Effector memory CD8-positive, alpha-beta T cell (primary cell): Measurements from ENCODE around the gene KRTAP25-1.

Source experiments
- ATAC-seq: fragments of 150-1000 bp; cut with Tn5 transposase; replicated peaks from 2 replicates; pipeline ENCODE4 v1.10.0; 2021; ENCODE audit warnings: mild to moderate bottlenecking, moderate library complexity
- DNase-seq, 3 experiments: peaks; one replicate each; pipeline ENCODE4 v3.0.0; 2021
- H3K27ac Mint-ChIP-seq, 2 donors: one replicate each; pipeline ENCODE4 v1.8.0; 2022; ENCODE audit warnings: mild to moderate bottlenecking in 2 of 2, mixed read lengths in 2 of 2, moderate library complexity in 2 of 2
- H3K27me3 Mint-ChIP-seq, 2 donors: one replicate each; pipeline ENCODE4 v1.8.0; 2022; ENCODE audit warnings: mixed read lengths in 2 of 2
- H3K36me3 Mint-ChIP-seq: one replicate; pipeline ENCODE4 v1.8.0; 2022; ENCODE audit warnings: mild to moderate bottlenecking, moderate library complexity, mixed read lengths; ENCODE audit not compliant: insufficient read depth
- H3K4me1 Mint-ChIP-seq, 2 donors: one replicate each; pipeline ENCODE4 v1.8.0; 2022; ENCODE audit warnings: low read depth in 2 of 2, mixed read lengths in 2 of 2
- H3K4me3 Mint-ChIP-seq, 2 donors: one replicate each; pipeline ENCODE4 v1.8.0; 2022; ENCODE audit warnings: mild to moderate bottlenecking in 2 of 2, mixed read lengths in 2 of 2, moderate library complexity in 2 of 2
- H3K9me3 Mint-ChIP-seq, 2 donors: one replicate each; pipeline ENCODE4 v1.8.0; 2022; ENCODE audit warnings: mixed read lengths in 2 of 2
- total RNA-seq, 9 experiments: gene quantifications; one replicate each; lab custom pipeline; 2026; lab: John Stamatoyannopoulos, UW

The KRTAP25-1 gene, protein sequence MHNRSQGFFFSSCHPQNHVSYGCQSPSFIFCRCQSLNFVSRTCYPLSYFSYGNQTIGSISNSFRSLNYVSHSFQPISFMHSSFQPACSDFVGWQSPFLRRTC
- 0 reads per million in 9 experiments for total RNA-seq

DNA sequence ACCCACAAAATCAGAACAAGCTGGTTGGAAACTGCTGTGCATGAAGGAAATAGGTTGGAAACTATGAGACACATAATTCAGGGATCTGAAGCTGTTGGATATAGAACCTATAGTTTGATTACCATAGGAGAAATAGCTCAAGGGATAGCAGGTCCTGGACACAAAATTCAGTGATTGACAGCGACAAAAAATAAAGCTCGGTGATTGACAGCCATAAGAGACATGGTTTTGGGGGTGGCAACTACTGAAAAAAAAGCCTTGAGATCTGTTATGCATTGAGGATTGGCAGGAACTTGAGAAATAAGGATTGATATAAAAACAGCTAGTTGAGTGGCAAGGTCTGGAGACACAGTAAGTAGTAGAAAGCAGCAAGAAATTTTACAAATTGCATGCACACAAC, at the start of gene KRTAP25-1:
TSS of gene KRTAP25-1 (minus strand) at position 300 of the 400 bp plus-strand sequence. CDS start at position 276, 24 bp downstream.
- Mint-ChIP-seq H3K27ac (no peak within 1 kb of the TSS), H3K9me3 (peaks cover 0 to 2% of the 10 kb centered on the region in 2 donors), H3K27me3 (no peaks in the 10 kb centered on the region)

DNA sequence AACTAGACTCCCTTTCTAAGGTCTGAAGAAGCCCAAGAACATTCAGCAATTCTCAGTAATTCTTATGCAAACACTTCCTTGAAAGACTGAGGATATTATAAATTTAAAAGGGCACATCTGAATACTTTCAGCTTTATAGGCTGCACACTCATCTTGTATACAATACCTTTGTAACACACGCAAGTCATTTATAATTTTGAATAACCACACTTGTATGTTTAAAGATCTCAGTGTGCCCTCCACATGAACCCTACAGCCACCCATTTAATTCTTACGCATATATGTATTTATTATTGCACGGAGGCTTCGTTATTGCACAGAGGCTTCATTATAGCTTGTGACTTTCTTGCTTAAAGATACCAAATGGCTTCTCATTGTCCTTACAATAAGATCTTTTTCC, 49.4 kb upstream of the KRTAP25-1 start:
- Mint-ChIP-seq H3K4me1 (no peaks in the 10 kb centered on the region), H3K27me3 (no peaks in the 10 kb centered on the region), H3K36me3 (no peaks in the 10 kb centered on the region), H3K4me3 (no peak overlapping the region), H3K27ac (no peak overlapping the region), H3K9me3 (peaks cover 0 to 9% of the 10 kb centered on the region in 2 donors)
- DNase-seq (no peak), ATAC-seq (no peak)

More for the DNA sequence above, at the start of gene KRTAP25-1:
- H3K36me3 Mint-ChIP-seq, result no peaks in the 10 kb centered on the region
- no peaks in the 10 kb centered on the region for H3K4me1 Mint-ChIP-seq
- no peak for ATAC-seq
- H3K4me3 Mint-ChIP-seq, result no peak within 1 kb of the TSS
- no peak for DNase-seq

DNA sequence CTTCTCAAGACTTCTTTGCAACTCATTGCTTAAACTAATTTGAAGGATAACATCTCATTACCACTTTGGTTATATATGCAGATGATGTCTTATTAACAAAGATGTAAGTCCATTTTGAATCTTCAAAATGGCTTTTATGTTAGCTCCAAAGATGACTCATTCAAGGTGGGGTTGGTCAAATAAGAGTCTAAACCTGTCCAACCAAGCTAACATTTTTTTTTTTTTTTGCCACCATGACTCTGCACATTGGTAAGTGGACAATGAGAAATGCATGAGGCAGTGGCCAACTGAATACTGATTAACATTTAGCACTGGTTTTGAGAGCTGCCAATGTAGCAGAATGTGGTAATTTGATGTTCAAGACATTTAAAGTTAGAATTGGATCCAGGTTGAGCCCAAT, 48.5 kb upstream of the KRTAP25-1 start:
- no peak for ATAC-seq

DNA sequence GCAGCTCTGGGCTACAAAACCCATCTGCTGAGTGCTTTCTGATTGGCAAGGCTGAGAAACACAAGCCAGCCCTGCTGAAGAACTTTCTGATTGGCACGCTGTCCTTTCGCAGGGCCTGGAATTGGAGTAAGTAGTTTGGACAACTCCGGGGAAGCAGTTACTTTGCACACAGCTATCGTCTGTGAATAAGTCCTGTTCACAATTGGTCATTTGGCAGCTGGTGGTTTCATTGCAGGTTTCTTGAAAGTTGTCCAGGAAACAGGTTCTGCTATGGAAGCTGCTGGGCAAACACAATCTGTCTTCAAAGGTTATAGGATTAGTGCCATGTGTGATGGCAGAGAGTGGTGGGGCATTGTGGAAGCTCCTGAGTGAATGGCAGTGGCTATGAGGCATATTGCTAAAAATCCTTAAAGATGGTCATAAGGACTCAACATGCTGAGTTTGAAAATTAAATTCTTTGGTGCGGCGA, 48.0 kb upstream of the KRTAP25-1 start, which contains the start of gene KRTAP27-1:
TSS of gene KRTAP27-1 (minus strand) at position 419 of the 469 bp plus-strand sequence. CDS start at position 393, 26 bp downstream.
- Mint-ChIP-seq H3K4me3 (no peak within 1 kb of the TSS), H3K9me3 (peaks cover 0 to 9% of the 10 kb centered on the region in 2 donors), H3K27me3 (no peaks in the 10 kb centered on the region), H3K27ac (no peak within 1 kb of the TSS), H3K36me3 (no peaks in the 10 kb centered on the region), H3K4me1 (no peaks in the 10 kb centered on the region)
- DNase-seq (no peak), ATAC-seq (no peak)

More for the DNA sequence above, 48.5 kb upstream of the KRTAP25-1 start:
- Mint-ChIP-seq H3K27ac (no peak overlapping the region), H3K4me1 (no peaks in the 10 kb centered on the region), H3K9me3 (peaks cover 0 to 9% of the 10 kb centered on the region in 2 donors), H3K4me3 (no peak overlapping the region), H3K36me3 (no peaks in the 10 kb centered on the region), H3K27me3 (no peaks in the 10 kb centered on the region)
- DNase-seq, result no peak

DNA sequence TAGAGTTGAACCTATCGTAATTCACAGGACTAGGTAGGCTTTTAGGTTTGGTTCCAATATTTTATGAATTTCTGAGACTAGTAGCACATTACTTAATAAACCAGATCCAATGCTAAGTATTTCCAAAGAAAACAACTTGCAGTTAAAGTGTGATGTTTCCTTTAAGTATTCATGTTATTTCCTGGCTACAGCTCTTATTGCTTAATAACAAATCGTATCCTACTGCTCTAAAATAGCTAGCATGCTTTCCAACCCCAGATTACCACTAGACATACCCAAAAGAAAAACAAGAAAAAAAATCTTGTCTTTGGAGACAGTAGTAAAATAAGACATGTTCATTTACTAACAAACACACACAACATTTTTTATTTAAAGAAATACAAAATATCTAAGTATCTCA, 47.3 kb upstream of the KRTAP25-1 start:
- Mint-ChIP-seq H3K4me1 (no peaks in the 10 kb centered on the region), H3K36me3 (no peaks in the 10 kb centered on the region), H3K27ac (no peak overlapping the region), H3K27me3 (no peaks in the 10 kb centered on the region), H3K4me3 (no peak overlapping the region), H3K9me3 (peaks cover 0 to 9% of the 10 kb centered on the region in 2 donors)
- DNase-seq, result no peak
- no peak for ATAC-seq

DNA sequence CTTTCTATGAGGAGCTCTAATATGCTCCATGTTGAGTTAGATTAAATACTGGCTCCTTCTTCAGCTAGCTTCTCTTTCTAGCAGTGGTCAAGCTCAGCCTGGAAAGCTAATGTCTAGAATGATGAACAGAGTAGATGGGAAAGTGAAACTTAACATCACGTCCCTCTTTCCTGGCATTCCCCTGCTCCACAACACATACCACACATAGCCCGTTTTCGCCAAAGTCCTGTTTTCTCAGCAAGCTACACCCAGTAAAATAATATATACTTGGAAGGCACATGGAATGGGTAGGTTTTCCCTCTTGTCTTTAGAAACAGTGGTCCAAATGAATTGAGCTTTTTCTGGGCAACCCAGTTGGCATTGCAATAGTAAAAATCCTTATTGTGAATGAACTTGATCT, 44.4 kb upstream of the KRTAP25-1 start:
- H3K36me3 Mint-ChIP-seq, result no peaks in the 10 kb centered on the region
- peaks cover 0 to 8% of the 10 kb centered on the region in 2 donors for H3K9me3 Mint-ChIP-seq
- H3K4me3 Mint-ChIP-seq, result no peak overlapping the region
- no peaks in the 10 kb centered on the region for H3K4me1 Mint-ChIP-seq
- no peaks in the 10 kb centered on the region for H3K27me3 Mint-ChIP-seq
- ATAC-seq, result no peak
- H3K27ac Mint-ChIP-seq, result no peak overlapping the region
- DNase-seq, result no peak

DNA sequence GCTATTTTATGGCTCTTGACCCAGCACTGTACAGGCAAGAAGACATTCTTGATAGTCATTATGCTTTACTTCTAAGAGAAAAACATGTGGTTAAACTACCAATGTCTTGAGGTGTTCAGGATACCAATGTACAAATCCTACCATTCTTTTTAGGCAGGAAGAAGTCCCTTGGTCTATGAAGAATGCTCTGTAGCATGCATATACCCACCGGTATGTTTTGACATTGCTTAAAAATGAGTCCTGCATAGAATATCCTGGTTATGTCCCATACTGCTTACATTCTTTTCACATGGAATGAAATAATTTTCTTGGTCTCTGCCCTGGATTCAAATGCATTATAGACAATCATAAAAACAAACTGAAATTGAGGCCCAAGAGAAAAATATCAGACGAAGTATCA, 43.4 kb upstream of the KRTAP25-1 start:
- Mint-ChIP-seq H3K36me3 (no peaks in the 10 kb centered on the region), H3K27ac (no peak overlapping the region), H3K4me1 (no peaks in the 10 kb centered on the region), H3K27me3 (no peaks in the 10 kb centered on the region), H3K9me3 (peaks cover 0 to 6% of the 10 kb centered on the region in 2 donors), H3K4me3 (no peak overlapping the region)
- no peak for ATAC-seq
- DNase-seq, result no peak

DNA sequence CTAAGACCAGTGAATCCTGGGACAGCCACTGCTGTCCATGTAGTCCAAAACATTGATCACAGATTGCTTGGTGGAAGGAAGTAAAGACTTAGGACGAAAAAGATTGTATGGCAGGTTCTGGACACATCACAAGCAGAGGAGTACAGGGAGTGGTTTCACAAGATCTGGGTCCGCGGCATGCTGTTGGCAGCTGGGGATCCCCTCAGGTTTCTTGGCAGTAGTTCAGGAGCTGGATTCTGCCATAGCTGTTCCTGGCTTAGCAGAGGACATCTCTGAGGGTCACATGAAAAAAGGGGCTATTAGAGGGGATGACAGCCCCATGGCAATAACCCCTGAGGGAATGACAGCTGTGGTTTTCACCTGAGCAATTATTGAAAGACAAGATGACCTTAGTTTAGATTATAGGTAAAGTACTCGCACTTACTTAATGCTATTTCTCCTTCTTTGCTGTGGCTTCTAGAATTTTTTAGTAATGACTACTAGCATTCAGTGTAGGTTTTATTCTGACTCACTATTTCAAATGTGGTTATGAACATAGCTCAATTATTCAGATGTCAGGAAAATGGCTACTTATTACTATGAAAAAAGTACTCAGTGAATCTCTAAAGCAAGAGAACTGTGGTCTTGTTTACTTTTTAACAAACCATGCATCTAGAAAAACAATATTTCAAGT, 40.0 kb upstream of the KRTAP25-1 start:
- Mint-ChIP-seq H3K27ac (no peak overlapping the region), H3K36me3 (no peaks in the 10 kb centered on the region), H3K27me3 (no peaks in the 10 kb centered on the region), H3K9me3 (no peaks in the 10 kb centered on the region), H3K4me3 (no peak overlapping the region), H3K4me1 (no peaks in the 10 kb centered on the region)
- ATAC-seq, result no peak
- DNase-seq, result no peak

DNA sequence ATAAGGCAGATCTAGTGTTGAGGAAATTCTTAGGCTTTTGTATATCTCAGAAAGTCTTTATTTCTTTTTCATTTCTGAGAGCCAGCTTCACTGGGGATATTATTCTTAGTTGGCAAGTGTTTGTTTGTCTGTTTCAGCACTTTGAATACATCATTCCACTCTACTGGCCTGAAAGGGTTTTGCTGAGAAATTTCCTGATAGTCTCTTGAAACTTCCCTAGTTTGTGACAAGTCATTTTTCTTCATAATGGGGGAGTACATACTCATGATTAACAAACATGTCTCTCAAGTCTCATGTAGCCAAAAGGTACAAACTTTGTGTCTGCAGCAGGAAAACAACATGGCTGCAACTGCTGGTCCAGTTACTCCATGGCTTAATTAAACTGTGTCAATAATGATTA, 37.1 kb upstream of the KRTAP25-1 start:
- no peak for DNase-seq
- Mint-ChIP-seq H3K9me3 (no peaks in the 10 kb centered on the region), H3K4me3 (no peak overlapping the region), H3K36me3 (no peaks in the 10 kb centered on the region), H3K27me3 (no peaks in the 10 kb centered on the region), H3K27ac (no peak overlapping the region), H3K4me1 (no peaks in the 10 kb centered on the region)
- no peak for ATAC-seq

DNA sequence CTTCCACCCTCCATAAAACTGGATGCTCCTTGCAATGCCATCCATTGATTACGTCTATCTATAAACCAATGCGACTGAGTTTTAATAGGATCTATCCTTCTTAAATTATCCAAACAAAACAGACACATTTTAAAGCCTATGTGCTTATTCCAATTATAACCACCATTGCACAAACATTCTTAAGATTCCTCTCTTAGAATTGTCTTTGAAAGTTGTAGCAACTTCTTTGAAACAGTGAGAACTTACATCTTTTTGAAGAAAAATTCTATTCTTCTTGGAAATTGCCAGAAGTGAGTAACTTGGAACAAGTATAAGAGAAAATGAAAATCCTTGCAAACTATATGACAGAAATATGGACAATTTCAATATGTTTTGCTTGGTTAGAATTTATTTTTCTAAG, 30.9 kb upstream of the KRTAP25-1 start, which contains the start of gene KRTAP26-1:
TSS of gene KRTAP26-1 (minus strand) at position 101 of the 400 bp plus-strand sequence. CDS start 280 bp downstream, outside the sequence.
- Mint-ChIP-seq H3K27me3 (no peaks in the 10 kb centered on the region), H3K27ac (no peak within 1 kb of the TSS), H3K9me3 (peaks cover 2 to 8% of the 10 kb centered on the region in 2 donors), H3K4me3 (no peak within 1 kb of the TSS), H3K36me3 (no peaks in the 10 kb centered on the region), H3K4me1 (no peaks in the 10 kb centered on the region)
- DNase-seq (no peak), ATAC-seq (no peak)

DNA sequence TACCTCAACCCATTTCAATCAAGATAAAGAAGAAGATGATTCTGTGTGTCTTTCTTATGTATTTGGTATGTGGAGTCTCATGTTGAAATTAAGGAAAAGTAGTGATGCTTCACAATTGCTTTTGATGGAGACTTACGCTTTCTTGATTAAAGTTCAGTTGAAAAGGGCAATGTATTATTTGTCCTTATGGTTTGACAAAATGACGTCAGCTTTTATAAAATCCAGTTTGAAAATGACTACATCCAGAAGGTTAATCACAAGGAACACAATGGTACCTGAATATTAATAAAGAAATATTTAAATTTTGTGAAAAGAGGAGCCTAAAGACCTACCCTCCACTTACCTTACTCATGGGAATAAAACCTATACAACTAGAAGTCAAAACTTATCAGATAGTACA, 26.4 kb upstream of the KRTAP25-1 start:
- no peak for ATAC-seq
- Mint-ChIP-seq H3K9me3 (peaks cover 2 to 8% of the 10 kb centered on the region in 2 donors), H3K27me3 (no peaks in the 10 kb centered on the region), H3K4me1 (no peaks in the 10 kb centered on the region), H3K4me3 (no peak overlapping the region), H3K36me3 (no peaks in the 10 kb centered on the region), H3K27ac (no peak overlapping the region)
- no peak for DNase-seq

DNA sequence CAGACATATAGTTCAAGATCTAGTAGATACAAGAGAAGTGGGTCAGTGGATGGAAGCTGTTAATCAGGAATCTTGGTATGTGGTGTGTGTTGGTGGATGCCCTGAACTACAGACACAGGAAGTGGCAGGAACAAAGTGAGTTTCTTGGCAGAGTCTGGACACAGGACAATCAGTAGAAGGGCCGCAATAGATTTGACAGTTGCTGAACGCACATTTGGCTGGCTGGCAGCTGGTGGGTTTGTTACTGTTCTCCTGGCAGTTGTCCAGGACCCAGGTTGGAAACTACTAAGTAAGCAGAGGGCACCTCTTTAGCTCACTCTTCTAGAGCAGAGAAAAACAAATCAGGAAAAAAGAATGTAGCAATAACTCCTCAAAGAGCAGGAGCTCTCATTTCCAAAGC, 17.6 kb upstream of the KRTAP25-1 start:
- no peaks in the 10 kb centered on the region for H3K36me3 Mint-ChIP-seq

DNA sequence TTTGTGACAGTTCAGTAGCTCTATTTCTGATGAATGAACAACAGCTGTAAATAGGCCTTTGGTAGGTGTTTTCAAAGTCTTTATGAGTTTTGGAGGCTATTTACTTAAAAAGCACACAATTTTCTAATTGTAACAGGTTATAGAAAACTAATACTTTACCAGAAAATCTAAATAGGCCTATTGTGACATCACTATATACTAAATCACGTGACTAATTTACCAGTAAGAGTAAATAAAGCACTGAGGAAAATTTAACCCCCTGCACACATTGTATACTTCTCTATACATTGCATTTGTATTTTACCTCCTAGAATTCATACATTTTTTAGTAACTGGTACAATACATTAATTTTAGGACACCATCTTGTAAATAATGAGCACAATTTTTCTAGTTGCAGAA, 15.8 kb upstream of the KRTAP25-1 start:
- DNase-seq, result no peak
- no peaks in the 10 kb centered on the region for H3K36me3 Mint-ChIP-seq

More for the DNA sequence above, 17.6 kb upstream of the KRTAP25-1 start:
- Mint-ChIP-seq H3K9me3 (peaks cover 0 to 3% of the 10 kb centered on the region in 2 donors), H3K4me3 (no peak overlapping the region), H3K27ac (no peak overlapping the region), H3K4me1 (no peaks in the 10 kb centered on the region), H3K27me3 (no peaks in the 10 kb centered on the region)
- DNase-seq, result no peak
- ATAC-seq, result no peak

DNA sequence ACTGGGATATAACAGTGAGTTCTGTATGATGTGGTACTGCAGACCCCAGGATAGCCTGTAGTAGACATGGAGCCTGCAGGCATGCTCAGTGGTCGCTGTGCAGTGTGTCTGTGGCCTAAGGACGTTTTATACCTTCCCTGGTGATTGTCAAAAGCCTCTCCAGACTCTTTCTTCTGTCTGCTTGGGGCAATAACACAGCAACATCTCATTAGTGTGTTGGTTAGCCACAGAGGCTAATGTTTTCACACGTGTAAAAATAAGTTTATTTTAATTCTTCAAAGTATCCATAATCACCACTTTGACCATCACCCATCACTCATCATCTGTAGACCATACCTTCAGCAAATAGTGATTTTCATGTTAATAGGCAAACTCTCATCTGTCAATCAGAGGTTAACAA, 6.5 kb downstream of the KRTAP25-1 start, which contains the start of gene KRTAP24-1:
TSS of gene KRTAP24-1 (minus strand) at position 101 of the 400 bp plus-strand sequence. CDS start at position 83, 18 bp downstream.
- H3K27ac Mint-ChIP-seq, result no peak within 1 kb of the TSS
- H3K9me3 Mint-ChIP-seq, result peaks cover 0 to 3% of the 10 kb centered on the region in 2 donors
- no peak within 1 kb of the TSS for H3K4me3 Mint-ChIP-seq
- H3K4me1 Mint-ChIP-seq, result no peaks in the 10 kb centered on the region
- H3K27me3 Mint-ChIP-seq, result no peaks in the 10 kb centered on the region
- no peak for ATAC-seq
- no peaks in the 10 kb centered on the region for H3K36me3 Mint-ChIP-seq
- DNase-seq, result no peak

More for the DNA sequence above, 15.8 kb upstream of the KRTAP25-1 start:
- Mint-ChIP-seq H3K27me3 (no peaks in the 10 kb centered on the region), H3K4me3 (no peak overlapping the region), H3K9me3 (peaks cover 0 to 6% of the 10 kb centered on the region in 2 donors), H3K27ac (no peak overlapping the region), H3K4me1 (no peaks in the 10 kb centered on the region)
- ATAC-seq, result no peak
